IPS-11a (cell line): ENCODE measurements around the gene PYCR2.

ENCODE experiments used
- H3K4me3 ChIP-seq: one replicate; pipeline ENCODE4 v1.5.1; 2013; ENCODE audit warnings: low read depth, low read length, control low read depth

The PYCR2 gene

DNA sequence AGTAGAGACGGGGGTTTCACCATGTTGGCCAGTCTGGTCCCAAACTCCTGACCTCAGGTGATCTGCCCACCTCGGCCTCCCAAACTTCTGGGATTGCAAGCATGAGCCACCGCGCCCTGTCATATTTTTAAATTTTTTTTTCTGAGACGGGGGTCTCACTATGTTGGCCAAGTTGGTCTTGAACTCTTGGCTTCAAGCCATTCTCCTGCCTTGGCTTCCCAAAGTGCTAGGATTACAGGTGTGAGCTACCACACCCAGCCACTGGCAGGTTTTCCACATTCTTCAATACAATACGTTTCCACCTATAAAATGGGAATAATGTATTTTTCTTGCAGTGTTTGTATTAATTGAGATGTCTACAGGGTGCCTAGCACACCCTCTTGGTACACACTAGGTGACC, 31.7 kb downstream of the PYCR2 start:
- H3K4me3 ChIP-seq: no peak overlapping the region

- H3K4me3 ChIP-seq: no peak overlapping the region
These were observed 32.6 kb downstream of the PYCR2 start for GRCh38 chr1:225891229-225891972.

DNA sequence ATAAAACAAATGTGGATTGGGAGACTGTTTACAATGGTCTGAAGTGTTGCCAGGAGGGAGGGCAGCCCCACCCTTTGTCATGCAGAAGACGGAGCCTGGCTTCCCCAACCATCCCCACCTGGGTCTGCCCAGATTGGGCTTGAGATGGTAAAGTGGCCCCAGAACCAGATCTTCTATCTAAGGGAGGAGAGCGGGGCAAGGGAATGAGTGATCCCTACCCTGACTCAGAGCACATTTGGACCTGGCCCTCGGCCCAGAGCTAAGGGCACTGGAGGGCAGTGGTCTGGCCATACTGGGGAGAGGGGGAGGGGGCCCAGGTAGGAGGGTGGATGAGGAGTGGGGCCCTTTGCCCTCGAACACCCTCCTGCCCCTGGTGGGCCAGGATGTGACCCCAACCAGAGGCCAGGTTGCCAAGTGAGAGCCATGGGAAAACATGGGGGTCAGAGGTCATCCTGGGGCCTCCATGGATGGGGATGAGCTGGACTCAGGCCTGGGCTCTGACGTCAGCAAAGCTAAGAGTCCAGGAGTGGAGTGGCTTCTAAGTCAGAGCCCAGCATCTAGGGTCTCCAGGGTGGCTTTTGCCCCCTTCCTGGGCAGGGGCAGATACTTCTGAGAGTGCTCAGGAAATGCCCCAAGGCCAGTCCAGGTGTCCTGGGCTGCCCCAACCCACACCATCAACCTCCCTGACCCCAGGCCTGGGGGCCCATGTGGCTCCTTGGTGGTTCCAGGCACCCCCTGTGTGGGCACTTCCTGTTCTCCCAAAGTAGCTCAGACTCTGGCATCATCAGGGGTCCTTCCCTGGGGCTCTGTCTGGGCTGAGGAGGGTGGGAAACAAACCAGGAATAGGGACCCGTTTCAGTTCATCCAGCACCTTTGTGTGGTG, 33.5 kb downstream of the PYCR2 start:
- no peak overlapping the region for H3K4me3 ChIP-seq

GRCh38 chr1:225889743-225890142, 34.3 kb downstream of the PYCR2 start:
- no peak overlapping the region for H3K4me3 ChIP-seq

DNA sequence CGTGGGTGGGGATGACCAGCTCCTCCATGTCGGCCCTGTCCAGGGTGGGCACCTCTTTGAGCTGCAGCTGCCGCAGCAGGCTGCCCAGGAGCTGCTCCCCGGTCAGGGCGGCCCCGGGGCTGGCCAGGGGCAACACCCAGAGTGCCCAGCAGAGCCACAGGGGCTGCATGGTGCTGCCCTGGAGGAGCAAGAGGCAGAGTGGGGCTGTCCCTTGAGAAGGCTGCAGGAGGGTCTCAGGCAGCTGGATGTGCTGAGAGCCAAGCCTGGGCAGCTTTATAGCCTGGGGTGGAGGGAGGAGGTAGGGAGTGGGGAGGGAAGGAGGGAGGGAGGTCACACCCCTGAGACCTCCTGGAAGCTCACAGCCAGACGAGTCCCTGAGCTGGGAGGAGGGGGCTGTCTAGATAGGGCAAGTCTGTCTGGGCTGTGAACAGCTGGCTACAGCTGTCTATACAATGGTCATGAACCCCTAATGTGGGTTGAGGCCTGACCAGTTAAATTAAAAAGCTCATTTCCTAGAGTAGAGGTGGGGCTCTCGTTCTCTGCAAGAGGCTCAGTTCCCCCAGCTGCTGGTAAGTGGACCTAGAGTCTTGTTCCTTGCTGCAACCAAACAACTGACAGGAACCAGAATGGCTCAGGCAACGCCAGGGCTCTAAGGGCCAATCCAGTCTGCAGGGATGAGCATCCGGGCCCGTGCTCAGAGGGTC, 35.0 kb downstream of the PYCR2 start, which contains the start of gene LEFTY1:
TSS of gene LEFTY1 (minus strand) at position 249 of the 704 bp plus-strand sequence. CDS start at position 169, 80 bp downstream.
- peak within 1 kb of the TSS; percentile 27 for H3K4me3 ChIP-seq

GRCh38 chr1:225888289-225888897, 35.7 kb downstream of the PYCR2 start:
- peak overlapping the region; percentile 27 for H3K4me3 ChIP-seq

DNA sequence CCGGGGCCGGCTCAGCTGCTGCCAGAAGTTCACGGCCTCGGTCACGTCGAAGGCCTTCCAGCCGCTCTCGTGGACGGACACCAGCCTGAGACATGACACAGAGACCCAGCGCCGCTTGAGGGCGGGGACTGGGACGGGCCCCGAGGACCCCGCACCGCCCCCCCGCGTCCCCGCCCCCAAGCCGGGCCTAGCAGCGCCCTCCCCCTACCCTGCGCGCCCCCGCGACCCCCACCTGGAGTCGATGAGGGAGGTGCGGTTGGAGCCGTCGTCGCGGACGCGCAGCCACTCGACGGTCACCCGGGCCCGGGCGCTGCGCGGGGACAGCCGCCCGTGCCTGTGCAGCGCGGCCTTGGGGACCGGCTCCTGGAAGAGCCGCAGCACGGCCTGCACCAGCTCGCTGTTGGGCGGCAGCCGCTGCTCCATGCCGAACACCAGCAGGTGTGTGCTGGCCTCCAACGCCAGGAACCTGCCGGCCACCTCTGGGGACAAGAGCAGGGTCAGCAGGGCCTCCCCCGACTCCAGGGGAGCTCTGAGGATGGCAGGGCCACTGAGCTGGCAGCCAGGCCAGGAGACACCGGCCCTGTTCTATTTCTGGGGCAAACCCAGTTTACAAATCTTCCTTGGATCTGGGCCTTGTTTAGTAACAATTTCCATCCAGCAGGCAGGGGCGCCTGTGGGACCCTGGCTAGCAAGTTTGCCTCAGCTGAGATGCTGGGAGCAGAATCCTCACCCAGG, 36.3 kb downstream of the PYCR2 start:
- H3K4me3 ChIP-seq: peak overlapping the region; percentile 8

DNA sequence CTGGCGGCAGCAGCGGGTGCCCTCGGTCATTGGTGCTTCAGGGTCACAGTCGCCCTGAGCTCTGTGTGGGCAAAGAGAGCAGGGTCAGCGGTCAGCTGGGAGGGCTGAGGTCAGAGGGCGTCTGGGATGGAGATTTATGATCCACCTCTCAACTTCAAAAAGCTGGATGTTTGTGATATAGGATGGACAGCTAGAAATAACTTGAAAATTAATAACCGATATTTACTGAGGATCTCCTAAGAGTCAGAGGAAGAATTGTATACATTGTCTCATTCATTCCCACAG, 37.1 kb downstream of the PYCR2 start:
- no peak overlapping the region for H3K4me3 ChIP-seq

DNA sequence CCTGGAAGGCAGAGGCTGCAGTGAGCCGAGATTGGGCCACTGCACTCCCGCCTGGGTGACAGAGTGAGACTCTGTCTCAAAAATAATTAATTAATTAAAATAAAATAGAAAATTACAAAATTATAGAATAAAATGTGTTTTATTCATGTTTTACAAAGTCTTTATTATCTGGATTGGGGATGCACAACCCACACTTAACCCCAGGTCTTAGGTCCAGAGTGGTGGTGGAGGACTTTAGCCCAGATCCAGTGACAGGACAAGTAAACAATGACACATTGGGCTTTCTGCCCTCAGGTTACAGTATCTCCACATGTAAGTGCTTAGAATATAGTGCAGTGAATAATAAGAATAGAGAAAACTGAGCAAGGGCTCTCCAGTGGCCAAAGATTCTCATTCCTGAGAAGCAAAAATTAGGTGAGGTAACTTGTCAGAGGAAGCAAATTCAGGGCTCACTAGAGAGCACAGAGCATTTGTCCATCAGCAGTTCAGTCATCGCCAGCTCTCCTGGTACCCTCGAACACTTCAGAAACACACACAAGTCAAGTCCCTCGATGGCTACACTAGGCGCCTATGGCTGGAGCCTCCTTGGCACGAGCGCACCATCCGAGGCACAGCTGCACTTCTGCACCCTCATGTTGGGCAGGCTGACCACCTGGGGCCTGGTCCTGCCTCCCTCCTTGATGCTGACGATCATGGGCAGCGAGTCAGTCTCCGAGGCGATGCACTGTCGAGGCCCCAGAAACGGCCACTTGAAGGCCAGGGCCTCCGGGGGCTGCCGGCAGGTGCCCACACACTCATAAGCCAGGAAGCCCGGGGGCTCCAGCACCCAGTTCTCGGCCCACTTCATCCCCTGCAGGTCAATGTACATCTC, 37.7 kb downstream of the PYCR2 start:
- H3K4me3 ChIP-seq: no peak overlapping the region

GRCh38 chr1:225885336-225885735, 38.7 kb downstream of the PYCR2 start:
- H3K4me3 ChIP-seq: no peak overlapping the region

DNA sequence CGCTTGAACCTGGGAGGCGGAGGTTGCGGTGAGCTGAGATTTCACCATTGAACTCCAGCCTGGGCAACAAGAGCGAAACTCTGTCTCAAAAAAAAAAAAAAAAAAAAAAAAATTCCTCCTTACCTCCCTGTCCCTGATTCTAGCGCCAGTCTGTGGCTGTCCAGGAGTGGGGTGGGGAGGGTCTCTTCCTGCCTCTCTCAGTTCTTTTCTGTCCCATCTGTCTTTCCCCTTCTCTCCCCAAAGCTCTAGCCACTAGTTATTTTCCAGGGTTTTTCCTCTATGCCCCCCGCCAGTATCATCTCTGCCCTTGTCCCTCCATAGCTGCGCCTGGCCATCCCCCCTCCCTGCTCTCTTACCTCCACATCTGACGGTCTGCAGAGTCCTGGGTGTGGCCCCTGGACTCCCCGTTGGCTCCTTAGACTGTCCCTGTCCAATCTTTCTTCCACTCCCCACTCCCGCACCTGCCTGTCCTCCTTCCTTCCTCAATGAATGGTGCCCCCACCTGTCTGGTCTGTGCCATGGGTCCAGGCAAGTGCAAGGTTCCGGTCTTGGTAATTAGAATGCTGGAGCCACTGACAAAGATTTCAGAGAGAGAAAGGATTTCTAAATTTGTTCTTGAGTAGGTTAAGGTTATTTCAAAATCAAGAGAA, 40.3 kb downstream of the PYCR2 start:
- H3K4me3 ChIP-seq: no peak overlapping the region

GRCh38 chr1:225882694-225883615, 41.1 kb downstream of the PYCR2 start:
- peak overlapping the region; percentile 79 for H3K4me3 ChIP-seq

- peak within 1 kb of the TSS; percentile 79 for H3K4me3 ChIP-seq
These were observed 41.9 kb downstream of the PYCR2 start, which contains the start of gene TMEM63A for GRCh38 chr1:225881959-225882693. Gene TMEM63A (minus strand): TSS chr1:225882380. CDS start chr1:225877580, 4,800 bp downstream.

- H3K4me3 ChIP-seq: peak overlapping the region; percentile 79
These were observed 42.7 kb downstream of the PYCR2 start for GRCh38 chr1:225881081-225881958.

DNA sequence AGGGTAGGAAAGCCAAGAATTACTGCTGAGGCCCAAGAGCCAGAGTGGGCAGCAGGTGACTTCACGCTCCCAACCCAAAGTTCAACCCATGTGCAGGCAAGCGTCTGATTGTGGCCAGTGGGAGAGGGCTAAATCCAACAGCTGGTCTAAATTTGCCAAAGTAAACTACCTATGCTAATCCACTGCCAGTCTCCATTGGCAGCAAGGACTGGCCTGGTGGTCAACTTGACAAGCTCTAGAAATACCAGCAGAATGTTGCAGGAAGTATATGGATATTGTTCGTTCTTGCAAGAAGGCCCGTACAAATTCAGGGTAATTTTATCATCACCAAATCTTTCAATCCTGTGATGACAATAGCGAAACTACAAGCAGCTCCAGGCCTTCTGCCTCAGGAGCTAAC, 43.4 kb downstream of the PYCR2 start:
- peak overlapping the region; percentile 17 for H3K4me3 ChIP-seq

GRCh38 chr1:225880222-225880588, 43.8 kb downstream of the PYCR2 start:
- peak overlapping the region; percentile 17 for H3K4me3 ChIP-seq
